ENCODE results near the gene ZNF91. TPM values are rescaled to one million over a fixed set of nuclear protein-coding genes. Genes with fewer than 3 reads are reported as not detected.

The ZNF91 gene
- total RNA-seq (2021), result 41.5 and 43.5 TPM in 2 replicates
- long read RNA-seq, full-length matches to known transcripts, result 55 of 82 reads
- long read RNA-seq, partial matches to known transcripts, result 1 of 82 reads
- long read RNA-seq, other reads (novel, unspliced or antisense), result 26 of 82 reads

GRCh38 chr19:23395041-23395721, at the start of gene ZNF91:
TSS of gene ZNF91 (minus strand) at chr19:23395471. CDS start at chr19:23395354, 117 bp downstream.
- H3K18ac ChIP-seq (ENCODE audit: insufficient read length, low read depth, low read length), result peak within 1 kb of the TSS; percentile 99
- TF ChIP-seq CTCF (conservative IDR thresholded peaks at IDR 0.05), result no peak
- peak within 1 kb of the TSS; percentile 90 for H2BK120ac ChIP-seq (ENCODE audit: low read depth, low read length, poor library complexity, severe bottlenecking)
- H3K14ac ChIP-seq (ENCODE audit: insufficient read depth, low read length), result peak within 1 kb of the TSS; percentile 100
- Mint-ChIP-seq H3K4me1 (peaks cover 18 to 19% of the 10 kb centered on the region in 2 experiments), H3K27ac (peak within 1 kb of the TSS; percentile 99 to 100 (median 99)), H3K36me3 (ENCODE audit: insufficient read depth in 1 of 3, low read depth in 3 of 3) (peaks cover 26 to 35% (median 32%) of the 10 kb centered on the region in 3 experiments), H3K27me3 (ENCODE audit: low read depth) (no peaks in the 10 kb centered on the region), H3K9me3 (no peaks in the 10 kb centered on the region; a peak in 1 of 5 replicates), H3K4me3 (peak within 1 kb of the TSS; percentile 97 to 98)
- peak within 1 kb of the TSS; percentile 95 for H3K27ac ChIP-seq (ENCODE audit: insufficient read length, low read depth, low read length)
- peak within 1 kb of the TSS; percentile 97 for H2BK5ac ChIP-seq (ENCODE audit: insufficient read length, low read length)
- H3K4ac ChIP-seq (ENCODE audit: low read depth, low read length), result no peak within 1 kb of the TSS; the same call in 1 of the 2 replicates
- H2BK15ac ChIP-seq (ENCODE audit: low read depth, low read length), result no peak within 1 kb of the TSS
- H3T11ph ChIP-seq (ENCODE audit: low read length), result no peak within 1 kb of the TSS
- H3K27me3 ChIP-seq (ENCODE audit: insufficient read depth, low read length), result no peaks in the 10 kb centered on the region
- peak; percentile 97 for DNase-seq
- no peak within 1 kb of the TSS for H3K23ac ChIP-seq (ENCODE audit: insufficient read length, low read depth, low read length)
- no peaks in the 10 kb centered on the region for H3K4me1 ChIP-seq (ENCODE audit: insufficient read depth, low read length)
- H4K5ac ChIP-seq (ENCODE audit: insufficient read length, low read depth, low read length), result peak within 1 kb of the TSS; percentile 96
- H3K9ac ChIP-seq (ENCODE audit: extremely low read depth, insufficient read length, low read length), result peak within 1 kb of the TSS; percentile 100
- peaks cover 2% of the 10 kb centered on the region; the same call in 1 of the 2 replicates for H3K79me2 ChIP-seq (ENCODE audit: insufficient read depth, low read length)
- peak within 1 kb of the TSS; percentile 96 for H3K56ac ChIP-seq (ENCODE audit: insufficient read length, low read depth, low read length)
- peak within 1 kb of the TSS; percentile 89 for H2BK12ac ChIP-seq (ENCODE audit: insufficient read length, low read depth, low read length)
- no peaks in the 10 kb centered on the region for H3K9me3 ChIP-seq (ENCODE audit: control insufficient read depth, low read depth, low read length)
- no peak within 1 kb of the TSS for H2AFZ ChIP-seq (ENCODE audit: low read length)
- H4K91ac ChIP-seq (ENCODE audit: insufficient read length, low read depth, low read length), result no peak within 1 kb of the TSS
- WGBS (ENCODE audit: extremely low coverage, insufficient read length, low lambda C conversion rate), result no CpG with 5 or more reads among the region's 32 CpGs
- H4K20me1 ChIP-seq (ENCODE audit: control insufficient read depth, insufficient read depth, insufficient read length), result no peaks in the 10 kb centered on the region
- H2BK20ac ChIP-seq (ENCODE audit: low read depth, low read length, poor library complexity, severe bottlenecking), result no peak within 1 kb of the TSS
- H2AK5ac ChIP-seq (ENCODE audit: insufficient read length, low read length), result no peak within 1 kb of the TSS
- H3K79me1 ChIP-seq (ENCODE audit: insufficient read depth, low read depth, low read length, poor library complexity, severe bottlenecking), result no peaks in the 10 kb centered on the region
- H4K8ac ChIP-seq (replicated peaks; ENCODE audit: insufficient read length, low read depth, low read length), result peak within 1 kb of the TSS; percentile 89
- peaks cover 3% of the 10 kb centered on the region for H3K23me2 ChIP-seq (ENCODE audit: insufficient read length, low read depth, low read length, poor library complexity, severe bottlenecking)
- peak within 1 kb of the TSS; percentile 65 for H3K4me2 ChIP-seq (ENCODE audit: insufficient read depth, insufficient read length, low read length)

Measured in H9 (cell line).